Measurements from ENCODE around the gene NOL3. TPM values are rescaled to one million over a fixed set of nuclear protein-coding genes. Genes with fewer than 3 reads are reported as not detected.

The NOL3 gene
- total and polyA plus RNA-seq, 9 of the 15 experiments (the other 6 are each of a cell fraction or from before 2014, with no cell fraction given), result 0.45 to 14.0 (median 5.4) TPM

DNA sequence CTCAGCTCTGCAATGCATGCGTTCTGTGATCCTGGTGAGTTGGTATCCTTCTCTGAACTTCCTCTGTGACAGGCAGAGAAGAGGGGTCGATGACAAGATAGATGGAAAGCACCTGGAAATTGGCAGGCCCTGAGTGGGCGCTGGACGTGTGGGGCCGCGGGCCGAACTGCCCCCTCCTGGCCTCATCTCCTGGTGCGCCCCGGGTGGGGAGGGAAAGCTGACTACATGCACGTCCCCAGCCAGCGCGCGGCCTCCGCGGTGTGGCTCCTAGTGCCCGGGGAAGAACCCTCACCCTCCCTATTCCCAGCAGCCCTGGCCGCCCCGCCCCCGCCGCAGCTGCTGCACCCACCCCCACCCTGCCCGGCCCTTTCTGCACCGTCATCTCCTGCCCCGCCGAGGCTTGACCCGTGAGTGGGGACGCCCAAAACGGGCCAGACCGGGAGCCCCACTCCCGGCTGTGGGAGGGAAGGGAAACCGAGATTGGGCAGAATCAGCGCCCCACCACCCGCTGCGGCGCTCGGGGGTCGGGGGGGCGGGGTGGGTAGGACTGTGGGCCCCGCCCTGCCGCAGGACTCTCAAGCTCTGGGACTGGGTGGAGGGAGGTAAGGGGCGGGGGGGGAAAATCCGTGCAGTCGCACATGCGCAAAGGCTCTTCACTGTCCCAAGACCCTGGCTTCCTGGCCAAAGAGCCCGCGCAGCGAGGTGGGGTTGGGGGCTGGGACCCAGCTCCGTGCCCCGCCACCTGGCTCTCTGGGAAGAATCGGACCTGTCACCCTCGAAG, at the start of gene NOL3 (continued):
- TF ChIP-seq, protein P1, sequence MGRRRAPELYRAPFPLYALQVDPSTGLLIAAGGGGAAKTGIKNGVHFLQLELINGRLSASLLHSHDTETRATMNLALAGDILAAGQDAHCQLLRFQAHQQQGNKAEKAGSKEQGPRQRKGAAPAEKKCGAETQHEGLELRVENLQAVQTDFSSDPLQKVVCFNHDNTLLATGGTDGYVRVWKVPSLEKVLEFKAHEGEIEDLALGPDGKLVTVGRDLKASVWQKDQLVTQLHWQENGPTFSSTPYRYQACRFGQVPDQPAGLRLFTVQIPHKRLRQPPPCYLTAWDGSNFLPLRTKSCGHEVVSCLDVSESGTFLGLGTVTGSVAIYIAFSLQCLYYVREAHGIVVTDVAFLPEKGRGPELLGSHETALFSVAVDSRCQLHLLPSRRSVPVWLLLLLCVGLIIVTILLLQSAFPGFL (CRISPR knock-in tag; IDR thresholded peaks at IDR 0.05), result no peak
- TF ChIP-seq RBM34 (IDR thresholded peaks at IDR 0.05; ENCODE audit: borderline replicate concordance, insufficient read depth, low read length) (no peak), L3MBTL2 (IDR thresholded peaks at IDR 0.05) (no peak), HSF4 (CRISPR knock-in tag; IDR thresholded peaks at IDR 0.05; ENCODE audit: borderline replicate concordance) (no peak), RBBP5 (IDR thresholded peaks at IDR 0.05; ENCODE audit: borderline replicate concordance, insufficient read depth, low read length, poor library complexity, severe bottlenecking) (peak; percentile 52), DNMT1 (IDR thresholded peaks at IDR 0.05) (no peak), DIDO1 (tag; IDR thresholded peaks at IDR 0.05; ENCODE audit: low read depth) (no peak), ZNF583 (CRISPR knock-in tag; IDR thresholded peaks at IDR 0.05) (no peak), SIN3A (IDR thresholded peaks at IDR 0.05; ENCODE audit: borderline replicate concordance in 2 of 2, control insufficient read depth in 1 of 2, low read depth in 2 of 2, low read length in 2 of 2) (0 out of 4 replicates have a peak, but pooled peaks have one; percentile 22 to 51), NONO (IDR thresholded peaks at IDR 0.05; ENCODE audit: low read depth in 2 of 2, low read length in 1 of 2) (no peak), CREBBP (IDR thresholded peaks at IDR 0.05; ENCODE audit: low read depth, low read length) (no peak), RBM22 (IDR thresholded peaks at IDR 0.05; ENCODE audit: low read depth, low read length, poor library complexity, severe bottlenecking) (no peak), ZNF184 (CRISPR knock-in tag; IDR thresholded peaks at IDR 0.05) (no peak), CHD2 (IDR thresholded peaks at IDR 0.05; ENCODE audit: low read depth, low read length) (no peak)
- TF ChIP-seq, protein P2, sequence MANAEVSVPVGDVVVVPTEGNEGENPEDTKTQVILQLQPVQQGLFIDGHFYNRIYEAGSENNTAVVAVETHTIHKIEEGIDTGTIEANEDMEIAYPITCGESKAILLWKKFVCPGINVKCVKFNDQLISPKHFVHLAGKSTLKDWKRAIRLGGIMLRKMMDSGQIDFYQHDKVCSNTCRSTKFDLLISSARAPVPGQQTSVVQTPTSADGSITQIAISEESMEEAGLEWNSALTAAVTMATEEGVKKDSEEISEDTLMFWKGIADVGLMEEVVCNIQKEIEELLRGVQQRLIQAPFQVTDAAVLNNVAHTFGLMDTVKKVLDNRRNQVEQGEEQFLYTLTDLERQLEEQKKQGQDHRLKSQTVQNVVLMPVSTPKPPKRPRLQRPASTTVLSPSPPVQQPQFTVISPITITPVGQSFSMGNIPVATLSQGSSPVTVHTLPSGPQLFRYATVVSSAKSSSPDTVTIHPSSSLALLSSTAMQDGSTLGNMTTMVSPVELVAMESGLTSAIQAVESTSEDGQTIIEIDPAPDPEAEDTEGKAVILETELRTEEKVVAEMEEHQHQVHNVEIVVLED (CRISPR knock-in tag; IDR thresholded peaks at IDR 0.05), result no peak
- TF ChIP-seq, protein P3, sequence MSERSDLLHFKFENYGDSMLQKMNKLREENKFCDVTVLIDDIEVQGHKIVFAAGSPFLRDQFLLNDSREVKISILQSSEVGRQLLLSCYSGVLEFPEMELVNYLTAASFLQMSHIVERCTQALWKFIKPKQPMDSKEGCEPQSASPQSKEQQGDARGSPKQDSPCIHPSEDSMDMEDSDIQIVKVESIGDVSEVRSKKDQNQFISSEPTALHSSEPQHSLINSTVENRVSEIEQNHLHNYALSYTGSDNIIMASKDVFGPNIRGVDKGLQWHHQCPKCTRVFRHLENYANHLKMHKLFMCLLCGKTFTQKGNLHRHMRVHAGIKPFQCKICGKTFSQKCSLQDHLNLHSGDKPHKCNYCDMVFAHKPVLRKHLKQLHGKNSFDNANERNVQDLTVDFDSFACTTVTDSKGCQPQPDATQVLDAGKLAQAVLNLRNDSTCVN (CRISPR knock-in tag; IDR thresholded peaks at IDR 0.05), result no peak
- TF ChIP-seq, protein P4, sequence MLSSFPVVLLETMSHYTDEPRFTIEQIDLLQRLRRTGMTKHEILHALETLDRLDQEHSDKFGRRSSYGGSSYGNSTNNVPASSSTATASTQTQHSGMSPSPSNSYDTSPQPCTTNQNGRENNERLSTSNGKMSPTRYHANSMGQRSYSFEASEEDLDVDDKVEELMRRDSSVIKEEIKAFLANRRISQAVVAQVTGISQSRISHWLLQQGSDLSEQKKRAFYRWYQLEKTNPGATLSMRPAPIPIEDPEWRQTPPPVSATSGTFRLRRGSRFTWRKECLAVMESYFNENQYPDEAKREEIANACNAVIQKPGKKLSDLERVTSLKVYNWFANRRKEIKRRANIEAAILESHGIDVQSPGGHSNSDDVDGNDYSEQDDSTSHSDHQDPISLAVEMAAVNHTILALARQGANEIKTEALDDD (IDR thresholded peaks at IDR 0.05), result no peak
- TF ChIP-seq, protein P5, sequence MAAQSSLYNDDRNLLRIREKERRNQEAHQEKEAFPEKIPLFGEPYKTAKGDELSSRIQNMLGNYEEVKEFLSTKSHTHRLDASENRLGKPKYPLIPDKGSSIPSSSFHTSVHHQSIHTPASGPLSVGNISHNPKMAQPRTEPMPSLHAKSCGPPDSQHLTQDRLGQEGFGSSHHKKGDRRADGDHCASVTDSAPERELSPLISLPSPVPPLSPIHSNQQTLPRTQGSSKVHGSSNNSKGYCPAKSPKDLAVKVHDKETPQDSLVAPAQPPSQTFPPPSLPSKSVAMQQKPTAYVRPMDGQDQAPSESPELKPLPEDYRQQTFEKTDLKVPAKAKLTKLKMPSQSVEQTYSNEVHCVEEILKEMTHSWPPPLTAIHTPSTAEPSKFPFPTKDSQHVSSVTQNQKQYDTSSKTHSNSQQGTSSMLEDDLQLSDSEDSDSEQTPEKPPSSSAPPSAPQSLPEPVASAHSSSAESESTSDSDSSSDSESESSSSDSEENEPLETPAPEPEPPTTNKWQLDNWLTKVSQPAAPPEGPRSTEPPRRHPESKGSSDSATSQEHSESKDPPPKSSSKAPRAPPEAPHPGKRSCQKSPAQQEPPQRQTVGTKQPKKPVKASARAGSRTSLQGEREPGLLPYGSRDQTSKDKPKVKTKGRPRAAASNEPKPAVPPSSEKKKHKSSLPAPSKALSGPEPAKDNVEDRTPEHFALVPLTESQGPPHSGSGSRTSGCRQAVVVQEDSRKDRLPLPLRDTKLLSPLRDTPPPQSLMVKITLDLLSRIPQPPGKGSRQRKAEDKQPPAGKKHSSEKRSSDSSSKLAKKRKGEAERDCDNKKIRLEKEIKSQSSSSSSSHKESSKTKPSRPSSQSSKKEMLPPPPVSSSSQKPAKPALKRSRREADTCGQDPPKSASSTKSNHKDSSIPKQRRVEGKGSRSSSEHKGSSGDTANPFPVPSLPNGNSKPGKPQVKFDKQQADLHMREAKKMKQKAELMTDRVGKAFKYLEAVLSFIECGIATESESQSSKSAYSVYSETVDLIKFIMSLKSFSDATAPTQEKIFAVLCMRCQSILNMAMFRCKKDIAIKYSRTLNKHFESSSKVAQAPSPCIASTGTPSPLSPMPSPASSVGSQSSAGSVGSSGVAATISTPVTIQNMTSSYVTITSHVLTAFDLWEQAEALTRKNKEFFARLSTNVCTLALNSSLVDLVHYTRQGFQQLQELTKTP (IDR thresholded peaks at IDR 0.05; ENCODE audit: low read depth in 1 of 2, partially characterized antibody in 2 of 2), result peak in 1 of 2 experiments; percentile 3
